T-helper 1 cell treated with Interleukin-12 subunit alpha and Interleukin-12 subunit beta and Interleukin-4 antibody, amounts not matched to agents 30 μg/mL and 1 μg/mL, for 36 hours (primary cell): Measurements from ENCODE around the gene MOV10.

Experiments
- H3K27ac Mint-ChIP-seq: one replicate; pipeline ENCODE4 v1.8.0; 2021; ENCODE audit warnings: mild to moderate bottlenecking, mixed read lengths
- H3K27me3 Mint-ChIP-seq: one replicate; pipeline ENCODE4 v1.8.0; 2021; ENCODE audit warnings: low read depth, mixed read lengths
- H3K36me3 Mint-ChIP-seq: one replicate; pipeline ENCODE4 v1.8.0; 2021; ENCODE audit warnings: low read depth, mixed read lengths
- H3K4me1 Mint-ChIP-seq: one replicate; pipeline ENCODE4 v1.8.0; 2021; ENCODE audit warnings: low read depth, mixed read lengths
- H3K4me3 Mint-ChIP-seq: one replicate; pipeline ENCODE4 v1.8.0; 2021; ENCODE audit warnings: mild to moderate bottlenecking, moderate library complexity, mixed read lengths
- H3K9me3 Mint-ChIP-seq: one replicate; pipeline ENCODE4 v1.8.0; 2021; ENCODE audit warnings: mixed read lengths

The MOV10 gene

DNA sequence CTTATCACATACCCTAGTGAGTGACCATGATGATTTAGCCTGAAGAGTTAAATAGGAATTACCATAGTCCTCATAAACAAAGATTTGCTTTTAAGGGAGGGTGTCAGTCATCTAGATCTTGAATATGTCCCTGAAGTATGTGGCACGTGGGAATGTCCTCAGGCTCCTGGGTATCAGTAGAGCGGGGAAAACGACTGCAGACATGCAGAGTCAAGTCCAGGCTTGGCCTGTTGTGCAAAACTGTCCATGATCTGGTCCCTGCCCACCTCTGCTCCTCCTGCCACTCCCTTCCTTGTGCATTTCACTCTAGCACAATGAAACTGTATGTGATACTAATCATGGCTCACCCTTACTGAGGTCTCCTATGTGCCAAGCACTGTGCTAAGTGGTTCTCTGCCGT is 12.9 kb downstream of the MOV10 start:
- Mint-ChIP-seq H3K27me3 (no peaks in the 10 kb centered on the region), H3K9me3 (no peaks in the 10 kb centered on the region), H3K4me3 (no peak overlapping the region), H3K36me3 (peaks cover 17% of the 10 kb centered on the region), H3K4me1 (peaks cover 5% of the 10 kb centered on the region), H3K27ac (no peak overlapping the region)

DNA sequence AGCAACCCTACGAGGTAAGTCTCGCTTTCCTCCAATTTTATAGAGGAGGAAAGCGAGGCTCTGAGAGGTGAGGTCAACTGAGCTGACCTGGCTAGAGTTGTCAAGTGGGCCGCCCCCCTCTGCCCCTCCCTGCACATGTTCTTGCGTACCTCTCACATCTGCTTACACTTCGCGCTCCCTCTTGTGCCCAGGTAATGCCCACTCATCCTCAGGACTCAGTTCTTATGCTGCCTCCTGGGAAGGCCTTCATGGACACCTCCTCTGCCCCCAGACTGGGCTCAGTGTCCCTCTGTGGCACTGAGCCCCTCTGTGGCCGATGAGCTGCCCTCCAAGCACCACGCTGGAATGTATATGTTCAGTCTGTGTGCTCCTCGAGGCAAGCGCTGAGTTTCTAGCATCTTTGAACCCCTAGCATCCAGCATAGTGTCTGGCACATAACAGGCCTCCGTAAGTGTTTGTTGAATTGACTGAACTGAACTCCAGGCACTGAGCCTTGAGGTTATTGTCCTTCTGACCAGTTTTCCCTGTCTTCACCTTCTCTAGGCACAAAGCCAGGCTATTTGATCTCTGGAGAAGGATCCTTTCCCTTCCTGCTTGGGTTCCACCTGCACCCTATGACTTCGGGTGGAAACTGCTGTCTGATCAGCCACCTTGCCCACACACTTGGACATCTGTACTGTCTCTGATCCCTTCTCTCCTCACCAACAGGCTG is 13.5 kb downstream of the MOV10 start:
- H3K9me3 Mint-ChIP-seq, result no peaks in the 10 kb centered on the region
- H3K36me3 Mint-ChIP-seq, result peaks cover 20% of the 10 kb centered on the region
- no peak overlapping the region for H3K4me3 Mint-ChIP-seq
- peak overlapping the region; percentile 34 for H3K27ac Mint-ChIP-seq
- no peaks in the 10 kb centered on the region for H3K27me3 Mint-ChIP-seq
- H3K4me1 Mint-ChIP-seq, result peaks cover 5% of the 10 kb centered on the region

- no peak overlapping the region for H3K4me3 Mint-ChIP-seq
- H3K36me3 Mint-ChIP-seq, result peaks cover 21% of the 10 kb centered on the region
- no peaks in the 10 kb centered on the region for H3K27me3 Mint-ChIP-seq
- peaks cover 3% of the 10 kb centered on the region for H3K4me1 Mint-ChIP-seq
- H3K27ac Mint-ChIP-seq, result no peak overlapping the region
- H3K9me3 Mint-ChIP-seq, result no peaks in the 10 kb centered on the region
Observed at GRCh38 chr1:112688781-112689193, 14.3 kb downstream of the MOV10 start.

- Mint-ChIP-seq H3K27ac (no peak overlapping the region), H3K4me1 (peaks cover 3% of the 10 kb centered on the region), H3K9me3 (no peaks in the 10 kb centered on the region), H3K4me3 (no peak overlapping the region), H3K36me3 (peaks cover 21% of the 10 kb centered on the region), H3K27me3 (no peaks in the 10 kb centered on the region)
Observed at GRCh38 chr1:112689196-112689841, 14.9 kb downstream of the MOV10 start.

- Mint-ChIP-seq H3K4me1 (peaks cover 3% of the 10 kb centered on the region), H3K27me3 (no peaks in the 10 kb centered on the region), H3K9me3 (no peaks in the 10 kb centered on the region), H3K4me3 (no peak overlapping the region), H3K27ac (no peak overlapping the region), H3K36me3 (peaks cover 21% of the 10 kb centered on the region)
Observed at GRCh38 chr1:112689842-112690237, 15.4 kb downstream of the MOV10 start.

GRCh38 chr1:112692681-112693080 is 18.2 kb downstream of the MOV10 start:
- Mint-ChIP-seq H3K27ac (no peak overlapping the region), H3K4me3 (no peak overlapping the region), H3K9me3 (no peaks in the 10 kb centered on the region), H3K36me3 (peaks cover 26% of the 10 kb centered on the region), H3K4me1 (no peaks in the 10 kb centered on the region), H3K27me3 (no peaks in the 10 kb centered on the region)

GRCh38 chr1:112693821-112694220 is 19.4 kb downstream of the MOV10 start:
- H3K27ac Mint-ChIP-seq, result no peak overlapping the region
- no peaks in the 10 kb centered on the region for H3K9me3 Mint-ChIP-seq
- peaks cover 25% of the 10 kb centered on the region for H3K36me3 Mint-ChIP-seq
- no peaks in the 10 kb centered on the region for H3K27me3 Mint-ChIP-seq
- no peak overlapping the region for H3K4me3 Mint-ChIP-seq
- no peaks in the 10 kb centered on the region for H3K4me1 Mint-ChIP-seq

GRCh38 chr1:112694363-112694929 is 20.0 kb downstream of the MOV10 start:
- Mint-ChIP-seq H3K27ac (no peak overlapping the region), H3K4me3 (no peak overlapping the region), H3K36me3 (peaks cover 24% of the 10 kb centered on the region), H3K9me3 (no peaks in the 10 kb centered on the region), H3K27me3 (no peaks in the 10 kb centered on the region), H3K4me1 (peaks cover 2% of the 10 kb centered on the region)

DNA sequence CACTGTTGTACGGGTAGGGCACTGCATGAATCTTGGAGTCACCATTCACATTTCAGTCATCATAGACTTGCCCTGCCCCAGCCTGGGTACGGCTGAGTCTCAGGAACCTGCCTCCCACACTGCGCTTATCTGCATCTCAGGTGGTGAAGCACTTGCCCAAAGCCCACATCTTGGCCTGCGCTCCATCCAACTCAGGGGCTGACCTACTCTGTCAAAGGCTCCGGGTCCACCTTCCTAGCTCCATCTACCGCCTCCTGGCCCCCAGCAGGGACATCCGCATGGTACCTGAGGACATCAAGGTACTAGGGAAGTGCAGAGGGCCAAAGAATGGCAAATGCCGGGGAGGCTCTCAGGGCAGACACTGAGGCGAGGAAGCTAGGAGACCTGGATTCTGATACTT is 20.8 kb downstream of the MOV10 start:
- Mint-ChIP-seq H3K36me3 (peaks cover 29% of the 10 kb centered on the region), H3K9me3 (no peaks in the 10 kb centered on the region), H3K27me3 (no peaks in the 10 kb centered on the region), H3K4me3 (no peak overlapping the region), H3K27ac (no peak overlapping the region), H3K4me1 (peaks cover 10% of the 10 kb centered on the region)

- H3K36me3 Mint-ChIP-seq, result peaks cover 26% of the 10 kb centered on the region
- no peak overlapping the region for H3K4me3 Mint-ChIP-seq
- no peak overlapping the region for H3K27ac Mint-ChIP-seq
- no peaks in the 10 kb centered on the region for H3K27me3 Mint-ChIP-seq
- H3K9me3 Mint-ChIP-seq, result no peaks in the 10 kb centered on the region
- peaks cover 22% of the 10 kb centered on the region for H3K4me1 Mint-ChIP-seq
Observed at GRCh38 chr1:112696578-112697314, 22.3 kb downstream of the MOV10 start.

- Mint-ChIP-seq H3K36me3 (peaks cover 28% of the 10 kb centered on the region), H3K27ac (no peak overlapping the region), H3K4me1 (peaks cover 32% of the 10 kb centered on the region), H3K27me3 (no peaks in the 10 kb centered on the region), H3K9me3 (no peaks in the 10 kb centered on the region), H3K4me3 (no peak overlapping the region)
Observed at GRCh38 chr1:112697781-112698201, 23.3 kb downstream of the MOV10 start.

DNA sequence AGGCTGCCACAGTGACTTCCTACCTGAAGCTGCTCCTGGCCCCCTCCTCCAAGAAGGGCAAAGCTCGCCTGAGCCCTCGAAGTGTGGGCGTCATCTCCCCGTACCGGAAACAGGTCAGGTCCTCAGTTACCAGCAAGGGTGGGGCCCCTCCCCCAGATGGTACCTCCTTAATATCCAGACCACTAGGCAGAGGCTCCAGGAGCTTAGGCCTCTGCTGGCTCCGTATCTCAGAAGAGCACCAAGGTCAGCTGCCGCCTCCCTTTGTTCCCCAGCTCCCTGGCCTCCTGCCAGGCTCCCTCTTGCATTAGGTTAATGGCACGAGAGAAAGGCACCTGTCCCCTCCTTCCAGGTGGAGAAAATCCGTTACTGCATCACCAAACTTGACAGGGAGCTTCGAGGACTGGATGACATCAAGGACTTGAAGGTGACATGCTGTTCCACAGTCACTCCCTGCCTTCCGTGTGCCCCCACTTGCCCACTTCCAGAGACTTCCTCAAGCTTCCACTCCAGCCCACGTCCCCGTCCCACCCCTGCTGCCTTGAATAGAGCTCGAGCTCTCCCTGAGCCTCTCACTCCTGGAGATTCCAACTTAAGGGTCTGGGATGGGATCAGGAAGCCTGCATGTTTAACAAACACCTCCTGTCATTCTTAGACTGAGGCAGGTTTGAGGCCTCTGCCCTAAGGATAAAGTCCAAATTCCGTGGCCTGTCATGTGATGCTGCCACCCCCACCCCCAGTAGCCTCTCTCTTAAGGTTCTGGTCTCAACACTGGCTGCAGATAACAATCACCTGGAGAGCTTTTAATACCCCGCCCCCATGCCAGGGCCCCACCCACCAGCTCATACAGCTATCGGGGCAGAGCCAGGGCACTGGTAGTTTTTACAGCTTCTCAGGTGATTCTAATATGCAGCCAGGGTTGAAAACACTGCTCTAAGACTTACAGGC is 24.2 kb downstream of the MOV10 start:
- H3K27me3 Mint-ChIP-seq, result no peaks in the 10 kb centered on the region
- H3K36me3 Mint-ChIP-seq, result peaks cover 31% of the 10 kb centered on the region
- no peaks in the 10 kb centered on the region for H3K9me3 Mint-ChIP-seq
- peaks cover 37% of the 10 kb centered on the region for H3K4me1 Mint-ChIP-seq
- H3K4me3 Mint-ChIP-seq, result no peak overlapping the region
- H3K27ac Mint-ChIP-seq, result no peak overlapping the region

DNA sequence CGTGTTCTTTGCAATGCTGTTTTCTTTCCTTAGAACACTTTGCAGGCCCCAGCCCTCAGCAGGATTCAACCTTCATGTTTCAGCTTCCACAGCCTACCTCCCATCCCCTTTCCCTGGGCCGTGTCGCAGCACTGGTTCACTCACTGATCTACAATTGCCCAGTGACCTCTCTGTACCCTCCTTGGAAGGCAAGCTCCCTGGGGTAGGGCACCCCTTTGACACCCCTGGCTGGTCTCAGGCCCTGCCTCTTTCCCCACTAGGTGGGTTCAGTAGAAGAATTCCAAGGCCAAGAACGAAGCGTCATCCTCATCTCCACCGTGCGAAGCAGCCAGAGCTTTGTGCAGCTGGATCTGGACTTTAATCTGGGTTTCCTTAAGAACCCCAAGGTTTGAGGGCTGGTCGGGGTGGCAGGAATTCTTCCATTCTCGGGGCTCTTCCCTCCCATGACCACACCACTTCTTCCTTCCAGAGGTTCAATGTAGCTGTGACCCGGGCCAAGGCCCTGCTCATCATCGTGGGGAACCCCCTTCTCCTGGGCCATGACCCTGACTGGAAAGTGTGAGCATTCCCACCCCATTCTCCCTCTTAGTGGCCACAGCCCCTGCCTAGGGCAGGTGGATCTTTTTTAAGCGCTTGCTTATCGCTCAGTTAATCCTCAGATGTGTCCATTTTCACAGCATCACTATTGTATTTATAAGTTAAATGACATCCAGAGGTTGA is 25.1 kb downstream of the MOV10 start:
- H3K27ac Mint-ChIP-seq, result peak overlapping the region; percentile 92
- H3K27me3 Mint-ChIP-seq, result no peaks in the 10 kb centered on the region
- H3K4me1 Mint-ChIP-seq, result peaks cover 45% of the 10 kb centered on the region
- H3K9me3 Mint-ChIP-seq, result no peaks in the 10 kb centered on the region
- peaks cover 31% of the 10 kb centered on the region for H3K36me3 Mint-ChIP-seq
- peak overlapping the region; percentile 9 for H3K4me3 Mint-ChIP-seq
